PC-3 (cell line): Measurements from ENCODE around the gene TOP3A. TPM values are rescaled to one million over a fixed set of nuclear protein-coding genes. Genes with fewer than 3 reads are reported as not detected.
A peak's percentile ranks its signal among the peaks of the same experiment; 100 is the strongest.

Experiments used
- ATAC-seq: fragments of 200-7000 bp; cut with Tn5 transposase; 2 replicates; pipeline ENCODE4 v1.9.1; 2020; ENCODE audit warnings: mild to moderate bottlenecking, moderate library complexity
- BruUV-seq: library from RNA; stranded (reverse); fragments of 400-500 nt; replicated peaks from 2 replicates; lab custom pipeline; 2021; lab: Mats Ljungman, UMichigan
- CTCF ChIA-PET: fragments of 300-600 bp; sonication (Branson Sonifier 250); formaldehyde crosslinking; loops from one replicate; lab custom pipeline; 2022; ENCODE audit warnings: antibody characterized with exemption; lab: Charles Lee
- POLR2A ChIA-PET: fragments of 300-600 bp; sonication (Branson Sonifier 250); formaldehyde crosslinking; loops from one replicate; lab custom pipeline; 2022; ENCODE audit warnings: antibody characterized with exemption; ENCODE audit not compliant: unreplicated experiment; lab: Charles Lee
- DNase-seq: peaks from one replicate; pipeline ENCODE4 v3.0.0-alpha.2; 2015
- H2AFZ ChIP-seq: fragments of 300-600 bp; sonication (generic); 2 replicates; pipeline ENCODE4 v1.6.0; 2016; ENCODE audit warnings: antibody characterized with exemption, low read length
- H3F3A ChIP-seq: fragments of 300-600 bp; sonication (generic); one replicate; pipeline ENCODE4 v1.6.0; 2017; ENCODE audit warnings: antibody characterized with exemption, low read length, control low read depth, mild to moderate bottlenecking; ENCODE audit not compliant: unreplicated experiment
- H3K27ac ChIP-seq: fragments of 300-600 bp; sonication (generic); 2 replicates; pipeline ENCODE4 v1.5.1; 2016; ENCODE audit warnings: mild to moderate bottlenecking, low read length
- H3K27me3 ChIP-seq: fragments of 300-600 bp; sonication (generic); 2 replicates; pipeline ENCODE4 v1.6.1; 2016; ENCODE audit warnings: low read length, mixed read lengths
- H3K36me3 ChIP-seq: fragments of 300-600 bp; sonication (generic); 2 replicates; pipeline ENCODE4 v1.6.1; 2016; ENCODE audit warnings: low read depth, mixed run types, low read length, mixed read lengths
- H3K4me1 ChIP-seq: fragments of 300-600 bp; sonication (generic); 2 replicates; pipeline ENCODE4 v1.5.1; 2016; ENCODE audit warnings: low read length; ENCODE audit not compliant: insufficient read depth
- H3K4me2 ChIP-seq: fragments of 300-600 bp; sonication (generic); 2 replicates; pipeline ENCODE4 v1.6.0; 2016; ENCODE audit warnings: low read length
- H3K4me3 ChIP-seq: fragments of 300-600 bp; sonication (generic); 2 replicates; pipeline ENCODE4 v1.5.1; 2016; ENCODE audit warnings: mild to moderate bottlenecking, low read length, mixed read lengths
- H3K79me2 ChIP-seq: fragments of 300-600 bp; sonication (generic); 2 replicates; pipeline ENCODE4 v1.6.1; 2017; ENCODE audit warnings: low read length, mixed read lengths
- H3K9ac ChIP-seq: fragments of 300-600 bp; sonication (generic); 2 replicates; pipeline ENCODE4 v1.6.0; 2016; ENCODE audit warnings: mild to moderate bottlenecking, low read length
- H3K9me2 ChIP-seq: fragments of 300-600 bp; sonication (generic); replicated peaks from 2 replicates; pipeline ENCODE4 v1.6.1; 2016; ENCODE audit warnings: mixed run types, low read length, mixed read lengths
- H3K9me3 ChIP-seq: fragments of 300-600 bp; sonication (generic); 2 replicates; pipeline ENCODE4 v1.6.1; 2016; ENCODE audit warnings: low read length, mixed read lengths
- H4K20me1 ChIP-seq: fragments of 300-600 bp; sonication (generic); 2 replicates; pipeline ENCODE4 v1.6.1; 2016; ENCODE audit warnings: low read length, mixed read lengths
- EZH2 ChIP-seq: fragments of 300-600 bp; sonication (generic); IDR thresholded peaks from one replicate; pipeline ENCODE4 v1.6.1; 2017; ENCODE audit warnings: antibody characterized with exemption, mild to moderate bottlenecking, low read length; ENCODE audit not compliant: unreplicated experiment
- EZH2phosphoT487 ChIP-seq: fragments of 300-600 bp; sonication (generic); IDR thresholded peaks from 2 replicates; pipeline ENCODE4 v1.6.1; 2018; ENCODE audit warnings: mild to moderate bottlenecking, antibody characterized with exemption, low read length, borderline replicate concordance
- intact Hi-C: fragments of 100-400 bp; cut with micrococcal nuclease; formaldehyde crosslinking; loops from 2 replicates; pipeline ENCODE4 v1.9.0; 2023
- total RNA-seq: library from RNA; depleted of rRNA; stranded (reverse); fragments of >200 nt; gene quantifications from 2 replicates; pipeline ENCODE4 v1.2.3, GENCODE V29; 2014
- TF ChIP-seq, protein P1 (sequence below): fragments of 300-600 bp; sonication (generic); conservative IDR thresholded peaks from 2 replicates; pipeline ENCODE4 v1.5.1; 2017; ENCODE audit warnings: antibody characterized with exemption, low read depth, mild to moderate bottlenecking, low read length

The TOP3A gene
- total RNA-seq, 1 experiment from 2014 or later = 46.8 TPM

DNA sequence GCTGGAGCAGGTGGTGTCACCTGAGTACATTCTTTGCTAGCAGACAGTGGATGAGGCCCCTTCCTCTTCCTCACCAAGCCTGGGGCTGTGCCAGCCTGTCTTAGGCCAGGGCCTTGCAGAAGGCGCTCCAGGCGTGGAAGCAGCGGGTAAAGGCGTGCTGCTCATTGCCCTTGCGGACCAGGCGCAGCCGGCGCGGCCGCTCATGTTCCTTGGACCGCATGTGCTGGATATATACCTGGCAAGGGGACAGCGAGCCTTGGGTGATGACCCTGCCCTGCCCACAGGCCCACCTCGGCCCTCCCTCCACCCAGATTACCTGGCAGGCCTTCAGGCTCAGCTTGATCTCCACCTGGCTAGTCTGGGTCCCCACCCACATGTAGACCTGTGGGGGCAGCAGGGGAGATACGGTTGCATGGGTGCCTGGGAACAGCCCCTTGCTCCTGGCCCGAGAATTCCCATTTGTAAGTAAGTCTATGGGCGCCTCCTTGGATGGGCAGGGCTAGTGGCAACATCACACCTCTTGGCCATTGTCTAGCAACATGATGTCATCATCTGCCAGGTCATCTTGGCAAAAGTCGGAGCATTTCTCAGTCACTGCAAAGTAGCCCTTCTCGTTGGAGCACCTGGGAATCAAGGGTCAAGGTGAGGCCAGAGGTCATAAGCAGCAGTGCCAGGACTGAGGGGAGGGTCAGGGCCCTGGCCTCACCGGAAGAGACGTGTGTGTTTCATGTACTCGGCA is 69.6 kb downstream of the TOP3A start:
- no peak overlapping the region for H2AFZ ChIP-seq
- ATAC-seq (no peak), DNase-seq (no peak)
- H3K4me1 ChIP-seq = no peaks in the 10 kb centered on the region
- no peaks in the 10 kb centered on the region for H3K9me2 ChIP-seq
- POLR2A ChIA-PET = no interaction called here
- no peaks in the 10 kb centered on the region for H4K20me1 ChIP-seq
- no peak overlapping the region for H3K4me2 ChIP-seq
- H3K36me3 ChIP-seq = peaks cover 39% of the 10 kb centered on the region
- intact Hi-C loops = no loop called here
- no peaks in the 10 kb centered on the region for H3K9me3 ChIP-seq
- H3K4me3 ChIP-seq = no peak overlapping the region
- BruUV-seq = TSS peak; percentile 61
- no peaks in the 10 kb centered on the region for H3F3A ChIP-seq
- H3K27ac ChIP-seq = no peak overlapping the region
- no peaks in the 10 kb centered on the region for H3K79me2 ChIP-seq
- no peak overlapping the region for H3K9ac ChIP-seq
- TF ChIP-seq EZH2 = no peak
- TF ChIP-seq, protein P1, sequence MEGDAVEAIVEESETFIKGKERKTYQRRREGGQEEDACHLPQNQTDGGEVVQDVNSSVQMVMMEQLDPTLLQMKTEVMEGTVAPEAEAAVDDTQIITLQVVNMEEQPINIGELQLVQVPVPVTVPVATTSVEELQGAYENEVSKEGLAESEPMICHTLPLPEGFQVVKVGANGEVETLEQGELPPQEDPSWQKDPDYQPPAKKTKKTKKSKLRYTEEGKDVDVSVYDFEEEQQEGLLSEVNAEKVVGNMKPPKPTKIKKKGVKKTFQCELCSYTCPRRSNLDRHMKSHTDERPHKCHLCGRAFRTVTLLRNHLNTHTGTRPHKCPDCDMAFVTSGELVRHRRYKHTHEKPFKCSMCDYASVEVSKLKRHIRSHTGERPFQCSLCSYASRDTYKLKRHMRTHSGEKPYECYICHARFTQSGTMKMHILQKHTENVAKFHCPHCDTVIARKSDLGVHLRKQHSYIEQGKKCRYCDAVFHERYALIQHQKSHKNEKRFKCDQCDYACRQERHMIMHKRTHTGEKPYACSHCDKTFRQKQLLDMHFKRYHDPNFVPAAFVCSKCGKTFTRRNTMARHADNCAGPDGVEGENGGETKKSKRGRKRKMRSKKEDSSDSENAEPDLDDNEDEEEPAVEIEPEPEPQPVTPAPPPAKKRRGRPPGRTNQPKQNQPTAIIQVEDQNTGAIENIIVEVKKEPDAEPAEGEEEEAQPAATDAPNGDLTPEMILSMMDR = no peak
- TF ChIP-seq EZH2phosphoT487 = no peak
- no peaks in the 10 kb centered on the region for H3K27me3 ChIP-seq
- CTCF ChIA-PET = no interaction called here

DNA sequence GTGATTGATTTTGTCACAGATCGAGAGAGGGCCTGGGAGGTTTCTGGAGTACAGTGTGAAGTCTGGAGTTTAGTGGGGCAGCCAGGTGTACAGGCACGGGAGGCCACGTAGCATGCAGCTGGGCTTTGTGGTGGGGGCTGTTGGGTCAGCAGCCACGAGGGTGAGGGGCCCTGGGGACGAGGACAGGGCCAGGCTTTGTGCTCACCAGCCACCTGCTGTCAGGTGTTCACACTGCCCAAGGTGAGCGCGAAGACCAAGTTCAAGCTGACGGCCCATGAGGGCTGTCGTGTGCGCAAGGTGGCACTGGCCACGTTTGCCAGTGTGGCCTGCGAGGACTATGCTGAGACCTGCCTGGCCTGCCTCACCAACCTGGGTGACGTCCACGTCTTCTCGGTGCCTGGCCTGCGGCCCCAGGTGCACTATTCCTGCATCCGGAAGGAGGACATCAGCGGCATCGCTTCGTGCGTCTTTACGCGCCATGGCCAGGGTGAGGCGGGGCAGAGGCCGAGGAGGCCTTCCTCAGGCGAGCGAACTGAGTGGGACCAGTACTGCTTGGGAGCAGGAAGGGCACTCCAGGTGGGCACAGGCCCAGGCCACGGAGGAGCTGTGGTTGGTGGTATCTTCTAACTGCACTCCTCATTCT is 73.4 kb downstream of the TOP3A start:
- no TSS peak for BruUV-seq
- Histone ChIP-seq H3K9me3 (no peaks in the 10 kb centered on the region), H3K4me1 (peaks cover under 1% of the 10 kb centered on the region; the same call in 1 of the 2 replicates), H3K79me2 (no peaks in the 10 kb centered on the region), H3K4me2 (no peak overlapping the region), H3K27me3 (no peaks in the 10 kb centered on the region), H3K36me3 (peaks cover 17% of the 10 kb centered on the region), H3F3A (no peaks in the 10 kb centered on the region), H3K9ac (no peak overlapping the region), H3K9me2 (no peaks in the 10 kb centered on the region), H3K27ac (no peak overlapping the region), H2AFZ (no peak overlapping the region), H3K4me3 (no peak overlapping the region), H4K20me1 (no peaks in the 10 kb centered on the region)
- ATAC-seq (no peak), DNase-seq (no peak)
- intact Hi-C loops = no loop called here
- POLR2A ChIA-PET = no interaction called here
- CTCF ChIA-PET = no interaction called here
- TF ChIP-seq EZH2phosphoT487 = no peak
- TF ChIP-seq, protein P1 = no peak
- no peak for TF ChIP-seq EZH2

DNA sequence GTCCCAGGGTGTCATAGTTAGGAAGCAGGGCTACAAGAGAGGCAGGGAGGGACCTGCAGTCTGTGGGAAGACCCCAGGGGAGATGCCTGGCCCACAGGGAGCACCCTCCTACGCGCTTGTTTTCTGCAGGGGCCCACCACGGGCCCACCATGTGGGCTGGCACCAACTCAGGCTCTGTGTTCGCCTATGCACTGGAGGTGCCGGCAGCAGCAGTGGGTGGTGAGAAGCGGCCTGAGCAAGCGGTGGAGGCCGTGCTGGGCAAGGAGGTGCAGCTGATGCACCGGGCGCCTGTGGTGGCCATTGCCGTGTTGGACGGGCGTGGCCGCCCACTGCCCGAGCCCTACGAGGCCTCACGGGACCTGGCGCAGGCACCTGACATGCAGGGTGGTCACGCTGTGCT is 74.3 kb downstream of the TOP3A start:
- no peaks in the 10 kb centered on the region for H3K79me2 ChIP-seq
- H3K36me3 ChIP-seq = peaks cover 9% of the 10 kb centered on the region; the same call in 1 of the 2 replicates
- no peak overlapping the region for H3K27ac ChIP-seq
- H3K9me3 ChIP-seq = no peaks in the 10 kb centered on the region
- H4K20me1 ChIP-seq = no peaks in the 10 kb centered on the region
- CTCF ChIA-PET = no interaction called here
- H3K4me3 ChIP-seq = no peak overlapping the region
- no peaks in the 10 kb centered on the region for H3F3A ChIP-seq
- H3K27me3 ChIP-seq = no peaks in the 10 kb centered on the region
- ATAC-seq (no peak), DNase-seq (no peak)
- TF ChIP-seq EZH2 = no peak
- TF ChIP-seq, protein P1 = no peak
- no peak for TF ChIP-seq EZH2phosphoT487
- no peaks in the 10 kb centered on the region for H3K9me2 ChIP-seq
- H3K9ac ChIP-seq = no peak overlapping the region
- POLR2A ChIA-PET = no interaction called here
- H2AFZ ChIP-seq = no peak overlapping the region
- BruUV-seq = no TSS peak
- intact Hi-C loops = no loop called here
- peaks cover 10% of the 10 kb centered on the region for H3K4me1 ChIP-seq
- H3K4me2 ChIP-seq = no peak overlapping the region
